HepG2 (cell line): ENCODE measurements around the gene STEAP3.

Source experiments
- ATRX ChIP-seq: sonication (generic); formaldehyde crosslinking; IDR thresholded peaks from 2 replicates; pipeline ENCODE4 v1.4.0; 2020; ENCODE audit warnings: missing genetic modification reagents, borderline replicate concordance
- BRCA1 ChIP-seq: sonication (generic); formaldehyde crosslinking; IDR thresholded peaks from 2 replicates; pipeline ENCODE4 v1.4.0; 2020; ENCODE audit warnings: missing genetic modification reagents
- CAMTA2 ChIP-seq: sonication (generic); formaldehyde crosslinking; IDR thresholded peaks from 2 replicates; pipeline ENCODE4 v1.4.0; 2020; ENCODE audit warnings: mild to moderate bottlenecking, missing genetic modification reagents, borderline replicate concordance
- CEBPG ChIP-seq: IDR thresholded peaks from 2 replicates; pipeline ENCODE4 v1.6.1; 2016
- CHD4 ChIP-seq: fragments of 200-600 bp; sonication (generic); IDR thresholded peaks from 2 replicates; pipeline ENCODE4 v1.7.0; 2017; ENCODE audit warnings: mild to moderate bottlenecking, low read length, borderline replicate concordance
- GABPB1 ChIP-seq: IDR thresholded peaks from 2 replicates; pipeline ENCODE4 v1.6.1; 2016; ENCODE audit warnings: mild to moderate bottlenecking, missing genetic modification reagents, moderate library complexity, missing compliant biosample characterization
- GATA4 ChIP-seq: sonication (generic); IDR thresholded peaks from 2 replicates; pipeline ENCODE4 v1.6.1; 2016; ENCODE audit warnings: antibody characterized with exemption, low read depth, borderline replicate concordance
- GFI1 ChIP-seq: sonication (generic); formaldehyde crosslinking; IDR thresholded peaks from 2 replicates; pipeline ENCODE4 v1.5.0; 2020; ENCODE audit warnings: missing genetic modification reagents, mild to moderate bottlenecking, borderline replicate concordance
- MXI1 ChIP-seq: IDR thresholded peaks from 3 replicates; pipeline ENCODE4 v1.6.1; 2012; ENCODE audit warnings: low read depth, low read length, inconsistent platforms, borderline replicate concordance
- NFIB ChIP-seq: sonication (generic); formaldehyde crosslinking; IDR thresholded peaks from 2 replicates; pipeline ENCODE4 v1.9.0; 2021; ENCODE audit warnings: missing genetic modification reagents, mild to moderate bottlenecking, borderline replicate concordance
- RFXAP ChIP-seq: sonication (generic); formaldehyde crosslinking; IDR thresholded peaks from 2 replicates; pipeline ENCODE4 v1.4.0; 2020; ENCODE audit warnings: missing genetic modification reagents, borderline replicate concordance
- TBP ChIP-seq: sonication (generic); formaldehyde crosslinking; IDR thresholded peaks from 2 replicates; pipeline ENCODE4 v1.5.0; 2020; ENCODE audit warnings: missing genetic modification reagents
- TF ChIP-seq, protein P1 (sequence below): sonication (generic); formaldehyde crosslinking; IDR thresholded peaks from 2 replicates; pipeline ENCODE4 v1.5.0; 2020; ENCODE audit warnings: mild to moderate bottlenecking, missing genetic modification reagents, moderate library complexity
- TF ChIP-seq, protein P2 (sequence below): sonication (generic); formaldehyde crosslinking; IDR thresholded peaks from 2 replicates; pipeline ENCODE4 v1.5.0; 2020; ENCODE audit warnings: missing genetic modification reagents, mild to moderate bottlenecking, borderline replicate concordance

DNA sequence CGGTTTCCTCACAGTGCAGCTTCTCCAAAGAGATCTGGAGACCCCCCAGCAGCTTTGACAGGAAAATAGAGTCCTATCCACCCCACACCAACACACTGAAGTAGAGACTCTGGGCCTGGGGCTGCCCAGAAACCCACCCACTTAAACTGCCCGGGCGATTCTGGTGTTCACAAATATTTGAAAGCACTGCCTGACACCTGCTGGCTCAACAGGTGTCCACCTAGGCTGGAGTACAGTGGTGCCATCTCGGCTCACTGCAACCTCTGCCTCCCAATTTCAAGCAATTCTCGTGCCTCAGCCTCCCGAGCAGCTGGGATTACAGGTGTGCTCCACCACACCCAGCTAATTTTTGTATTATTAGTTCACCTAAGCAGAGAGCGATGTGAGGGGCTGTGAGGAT lies 5.3 kb downstream of the STEAP3 start:
- TF ChIP-seq, protein P1, sequence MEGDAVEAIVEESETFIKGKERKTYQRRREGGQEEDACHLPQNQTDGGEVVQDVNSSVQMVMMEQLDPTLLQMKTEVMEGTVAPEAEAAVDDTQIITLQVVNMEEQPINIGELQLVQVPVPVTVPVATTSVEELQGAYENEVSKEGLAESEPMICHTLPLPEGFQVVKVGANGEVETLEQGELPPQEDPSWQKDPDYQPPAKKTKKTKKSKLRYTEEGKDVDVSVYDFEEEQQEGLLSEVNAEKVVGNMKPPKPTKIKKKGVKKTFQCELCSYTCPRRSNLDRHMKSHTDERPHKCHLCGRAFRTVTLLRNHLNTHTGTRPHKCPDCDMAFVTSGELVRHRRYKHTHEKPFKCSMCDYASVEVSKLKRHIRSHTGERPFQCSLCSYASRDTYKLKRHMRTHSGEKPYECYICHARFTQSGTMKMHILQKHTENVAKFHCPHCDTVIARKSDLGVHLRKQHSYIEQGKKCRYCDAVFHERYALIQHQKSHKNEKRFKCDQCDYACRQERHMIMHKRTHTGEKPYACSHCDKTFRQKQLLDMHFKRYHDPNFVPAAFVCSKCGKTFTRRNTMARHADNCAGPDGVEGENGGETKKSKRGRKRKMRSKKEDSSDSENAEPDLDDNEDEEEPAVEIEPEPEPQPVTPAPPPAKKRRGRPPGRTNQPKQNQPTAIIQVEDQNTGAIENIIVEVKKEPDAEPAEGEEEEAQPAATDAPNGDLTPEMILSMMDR (CRISPR knock-in tag) = no peak
- no peak for TF ChIP-seq RFXAP (CRISPR knock-in tag)
- TF ChIP-seq TBP (CRISPR knock-in tag) = no peak
- no peak for TF ChIP-seq MXI1
- TF ChIP-seq, protein P2, sequence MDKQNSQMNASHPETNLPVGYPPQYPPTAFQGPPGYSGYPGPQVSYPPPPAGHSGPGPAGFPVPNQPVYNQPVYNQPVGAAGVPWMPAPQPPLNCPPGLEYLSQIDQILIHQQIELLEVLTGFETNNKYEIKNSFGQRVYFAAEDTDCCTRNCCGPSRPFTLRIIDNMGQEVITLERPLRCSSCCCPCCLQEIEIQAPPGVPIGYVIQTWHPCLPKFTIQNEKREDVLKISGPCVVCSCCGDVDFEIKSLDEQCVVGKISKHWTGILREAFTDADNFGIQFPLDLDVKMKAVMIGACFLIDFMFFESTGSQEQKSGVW (CRISPR knock-in tag) = no peak
- no peak for TF ChIP-seq GABPB1 (CRISPR knock-in tag)
- no peak for TF ChIP-seq NFIB
- no peak for TF ChIP-seq BRCA1 (CRISPR knock-in tag)
- no peak for TF ChIP-seq CHD4
- TF ChIP-seq GATA4 = no peak
- TF ChIP-seq GFI1 = no peak
- TF ChIP-seq ATRX = no peak
- no peak for TF ChIP-seq CEBPG (CRISPR knock-in tag)
- TF ChIP-seq CAMTA2 = no peak
